Keratinocyte (primary cell): ENCODE results near the gene FOXK2.

Source experiments
- CTCF ChIP-seq, 3 experiments: IDR thresholded peaks in 1 of 3; conservative IDR thresholded peaks in 1 of 3; optimal IDR thresholded peaks in 1 of 3; 2 replicates in 2 of 3; 3 replicates in 1 of 3; pipeline versions ENCODE3 to v1.5.1; 2011; ENCODE audit warnings: low read length in 3 of 3, mild to moderate bottlenecking in 3 of 3, moderate library complexity in 2 of 3, control low read depth in 1 of 3, inconsistent platforms in 1 of 3; ENCODE audit not compliant: insufficient read depth in 2 of 3; ENCODE audit errors: extremely low read depth in 1 of 3
- EZH2 ChIP-seq: IDR thresholded peaks from one replicate; pipeline ENCODE4 v1.6.1; 2012; ENCODE audit warnings: inconsistent platforms, mild to moderate bottlenecking, low read length, moderate library complexity

GRCh38 chr17:82592289-82592766, 72.8 kb downstream of the FOXK2 start:
- TF ChIP-seq CTCF (optimal IDR thresholded peaks at IDR 0.05 in 1 of 3, IDR thresholded peaks at IDR 0.05 in 1 of 3, conservative IDR thresholded peaks at IDR 0.05 in 1 of 3; ENCODE audit: extremely low read depth in 1 of 3, insufficient read depth in 2 of 3, low read length in 3 of 3), result no peak
- TF ChIP-seq EZH2, result no peak
